Gastroesophageal sphincter (tissue), 4 donors: Measurements from ENCODE around the gene TSEN15. TPM values are rescaled to one million over a fixed set of nuclear protein-coding genes. Genes with fewer than 3 reads are reported as not detected.
"Not testable (repeated sequence)": the region's sequence is repeated elsewhere in the genome, so short reads cannot be mapped to it uniquely, and the experiment has no call there.

Source experiments
- ATAC-seq: fragments of 150-250 bp; one replicate; pipeline ENCODE4 v1.9.1; 2016; ENCODE audit warnings: mild to moderate bottlenecking, moderate library complexity
- H3K27ac ChIP-seq, 4 donors: fragments of 200-600 bp; sonication (generic) in 3 of 4; 1 replicate in 3 of 4; 2 replicates in 1 of 4; pipeline ENCODE4 v1.5.1; 2016 to 2019
- H3K27me3 ChIP-seq: fragments of 200-600 bp; sonication (generic); one replicate; pipeline ENCODE4 v1.5.1; 2019
- H3K36me3 ChIP-seq, 2 donors: fragments of 200-600 bp; sonication (generic); one replicate each; pipeline ENCODE4 v1.5.1; 2019; ENCODE audit warnings: control low read depth in 1 of 2
- H3K4me1 ChIP-seq, 3 donors: fragments of 200-600 bp; sonication (generic); 1 replicate in 2 of 3; 2 replicates in 1 of 3; pipeline ENCODE4 v1.5.1; 2016 to 2019; ENCODE audit warnings: control low read depth in 2 of 3
- H3K4me3 ChIP-seq, 2 donors: fragments of 200-600 bp; sonication (generic); one replicate each; pipeline ENCODE4 v1.5.1; 2019; ENCODE audit warnings: mild to moderate bottlenecking in 1 of 2, moderate library complexity in 1 of 2
- H3K9me3 ChIP-seq, 3 donors: fragments of 200-600 bp; sonication (generic); one replicate each; pipeline ENCODE4 v1.5.1; 2017 to 2019; ENCODE audit warnings: control low read depth in 2 of 3
- CTCF ChIP-seq, 4 experiments: fragments of 200-600 bp in 2 of 4; fragments of 450-650 bp in 2 of 4; sonication (generic) in 1 of 4; IDR thresholded peaks; one replicate each; pipeline ENCODE4 v1.5.1; 2017 to 2019; ENCODE audit warnings: antibody characterized with exemption in 4 of 4, mild to moderate bottlenecking in 2 of 4, moderate library complexity in 2 of 4
- EP300 ChIP-seq: sonication (generic); formaldehyde crosslinking; IDR thresholded peaks from one replicate; pipeline ENCODE4 v1.6.1; 2017; ENCODE audit warnings: antibody characterized with exemption, mild to moderate bottlenecking
- POLR2A ChIP-seq, 2 donors: fragments of 450-650 bp; IDR thresholded peaks; one replicate each; pipeline ENCODE4 v1.6.1; 2017; ENCODE audit warnings: antibody characterized with exemption in 2 of 2, mild to moderate bottlenecking in 2 of 2, moderate library complexity in 1 of 2
- POLR2AphosphoS5 ChIP-seq: sonication (generic); formaldehyde crosslinking; IDR thresholded peaks from one replicate; pipeline ENCODE4 v1.6.1; 2017; ENCODE audit warnings: antibody characterized with exemption
- WGBS, 2 donors: methylation state at CpG; one replicate each; pipeline ENCODE4 v1.1.5; 2018; ENCODE audit warnings: low coverage in 1 of 2; 5-methylcytosine and 5-hydroxymethylcytosine counted together
- total RNA-seq, 4 donors: library from RNA; depleted of rRNA; stranded (reverse); fragments of >200 nt; gene quantifications; one replicate each; pipeline ENCODE4 v1.1.0, GENCODE V29; 2016

The TSEN15 gene
- total RNA-seq, 4 donors from 2014 or later, result 24.0 to 72.8 (median 49.1) TPM

GRCh38 chr1:184082541-184083415 is 31.2 kb downstream of the TSEN15 start:
- no peaks in the 10 kb centered on the region for H3K27me3 ChIP-seq
- H3K27ac ChIP-seq, result no peak overlapping the region
- ATAC-seq, result no peak
- 59 to 77% methylated on average over 3 to 5 of the region's 5 CpGs for WGBS, 2 donors
- no peaks in the 10 kb centered on the region for H3K36me3 ChIP-seq
- H3K9me3 ChIP-seq, result no peaks in the 10 kb centered on the region
- peaks cover 3 to 32% (median 8%) of the 10 kb centered on the region in 3 donors for H3K4me1 ChIP-seq
- TF ChIP-seq POLR2AphosphoS5 (no peak), POLR2A (IDR thresholded peaks at IDR 0.05) (no peak)
- H3K4me3 ChIP-seq, result no peak overlapping the region

- Histone ChIP-seq H3K4me1 (peaks cover 0 to 6% (median 0%) of the 10 kb centered on the region in 3 donors), H3K9me3 (no peaks in the 10 kb centered on the region), H3K27ac (no peak overlapping the region), H3K27me3 (no peaks in the 10 kb centered on the region), H3K4me3 (no peak overlapping the region), H3K36me3 (no peaks in the 10 kb centered on the region)
- TF ChIP-seq POLR2AphosphoS5 (no peak), POLR2A (IDR thresholded peaks at IDR 0.05) (no peak), EP300 (no peak), CTCF (IDR thresholded peaks at IDR 0.05) (no peak)
- ATAC-seq, result no peak
Measured at GRCh38 chr1:184085667-184086066, 34.1 kb downstream of the TSEN15 start.

GRCh38 chr1:184088037-184088436 is 36.5 kb downstream of the TSEN15 start:
- no peak for ATAC-seq
- Histone ChIP-seq H3K36me3 (no peaks in the 10 kb centered on the region), H3K27ac (no peak overlapping the region), H3K9me3 (no peaks in the 10 kb centered on the region), H3K4me3 (no peak overlapping the region), H3K27me3 (no peaks in the 10 kb centered on the region), H3K4me1 (no peaks in the 10 kb centered on the region)
- TF ChIP-seq POLR2A (IDR thresholded peaks at IDR 0.05) (no peak), POLR2AphosphoS5 (no peak), CTCF (IDR thresholded peaks at IDR 0.05) (no peak), EP300 (no peak)
- 82% methylated on average over 7 of the region's 8 CpGs; no CpG with 5 or more reads in 1 of the 2 donors for WGBS, 2 donors

GRCh38 chr1:184093071-184093470 is 41.5 kb downstream of the TSEN15 start:
- Histone ChIP-seq H3K36me3 (no peaks in the 10 kb centered on the region), H3K27ac (no peak overlapping the region), H3K27me3 (no peaks in the 10 kb centered on the region), H3K9me3 (no peaks in the 10 kb centered on the region), H3K4me3 (no peak overlapping the region), H3K4me1 (no peaks in the 10 kb centered on the region)
- no peak for ATAC-seq
- 100% methylated on average over 2 of the region's 2 CpGs for WGBS, 2 donors
- TF ChIP-seq POLR2A (IDR thresholded peaks at IDR 0.05) (no peak), CTCF (IDR thresholded peaks at IDR 0.05) (no peak), EP300 (no peak), POLR2AphosphoS5 (no peak)

GRCh38 chr1:184096005-184096404 is 44.5 kb downstream of the TSEN15 start:
- Histone ChIP-seq H3K27ac (no peak overlapping the region), H3K4me3 (no peak overlapping the region), H3K36me3 (no peaks in the 10 kb centered on the region), H3K4me1 (no peaks in the 10 kb centered on the region), H3K9me3 (no peaks in the 10 kb centered on the region), H3K27me3 (no peaks in the 10 kb centered on the region)
- no peak for ATAC-seq
- WGBS, 2 donors, result 87 to 100% methylated on average over 1 of the region's 1 CpG
- TF ChIP-seq EP300, result no peak
- no peak for TF ChIP-seq CTCF (IDR thresholded peaks at IDR 0.05)
- no peak for TF ChIP-seq POLR2A (IDR thresholded peaks at IDR 0.05)
- TF ChIP-seq POLR2AphosphoS5, result no peak

GRCh38 chr1:184096580-184096979 is 45.0 kb downstream of the TSEN15 start:
- H3K36me3 ChIP-seq, ATAC-seq, H3K27ac ChIP-seq, H3K4me1 ChIP-seq, H3K9me3 ChIP-seq, H3K4me3 ChIP-seq, H3K27me3 ChIP-seq: not testable (repeated sequence)
- WGBS, 2 donors, result 83% methylated on average over 3 of the region's 5 CpGs
